Right ventricle myocardium inferior (tissue), 1 donor: ENCODE measurements around the gene B3GALT4. TPM values are rescaled to one million over a fixed set of nuclear protein-coding genes. Genes with fewer than 3 reads are reported as not detected.

Experiments
- ATAC-seq: fragments of 200-7000 bp; cut with Tn5 transposase; one replicate; pipeline ENCODE4 v1.9.1; 2020; ENCODE audit warnings: mild to moderate bottlenecking, moderate library complexity
- DNase-seq: peaks from one replicate; pipeline ENCODE4 v3.0.0; 2021; ENCODE audit errors: missing footprints
- intact Hi-C: fragments of 100-400 bp; cut with DNase I; formaldehyde crosslinking; loops from one replicate; pipeline ENCODE4 v1.11.0; 2022
- microRNA-seq: library from miRNA; unstranded; fragments of <30 nt; microRNA quantifications from one replicate; pipeline ENCODE4 v1.2.0, GENCODE V29; 2020
- total RNA-seq: library from RNA; stranded (reverse); fragmentation: NEBNext Ultra II Directional; extraction: Animal tissue kit (Norgen Biotek cat#: 25700); gene quantifications from one replicate; pipeline ENCODE4 v1.2.1, GENCODE V29; 2021
- donor health status: DM: no; HTN: yes; CAD: no; lungs with severe emphysema.

The B3GALT4 gene
- total RNA-seq, 1 donor from 2014 or later = 8.5 TPM

DNA sequence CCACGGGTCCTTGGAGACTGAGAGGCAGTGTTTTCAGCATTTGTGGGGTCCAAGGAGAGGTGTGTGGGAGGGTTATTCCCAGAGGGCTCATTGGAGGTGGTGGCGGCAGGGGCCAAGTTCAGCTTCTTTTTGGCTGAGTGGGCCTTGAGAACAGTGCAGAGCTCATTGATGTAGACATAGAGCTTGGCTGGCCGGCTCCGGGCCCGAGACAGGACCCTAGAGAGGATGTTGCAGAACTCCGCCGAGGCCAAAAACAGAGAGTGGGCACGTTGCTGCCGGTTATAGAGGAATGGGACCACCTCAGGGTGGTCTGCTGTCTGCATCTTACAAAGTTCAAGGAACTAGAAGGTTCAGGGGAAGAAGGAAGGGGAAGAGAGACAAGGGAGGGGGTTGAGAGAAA lies 44.3 kb downstream of the B3GALT4 start:
- intact Hi-C loops = no loop called here
- ATAC-seq (no peak), DNase-seq (no peak)

DNA sequence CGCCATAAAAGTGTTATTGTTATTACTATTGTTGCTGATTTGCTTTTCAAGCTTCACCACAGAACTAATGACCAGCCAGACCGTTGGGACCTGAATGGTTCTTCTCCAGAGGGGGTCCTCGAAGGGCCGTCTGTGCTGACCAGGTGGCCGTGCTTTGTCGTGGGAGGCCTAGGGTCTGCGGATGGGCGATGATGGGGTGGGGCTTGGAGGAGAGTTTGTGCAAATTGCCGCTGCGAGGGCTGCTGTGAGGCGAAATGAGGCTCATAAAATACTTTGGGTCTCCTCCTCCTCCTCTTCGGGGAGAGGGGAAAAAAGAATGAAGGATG lies 46.7 kb downstream of the B3GALT4 start:
- intact Hi-C loops = no loop called here
- ATAC-seq = no peak
- DNase-seq = no peak

DNA sequence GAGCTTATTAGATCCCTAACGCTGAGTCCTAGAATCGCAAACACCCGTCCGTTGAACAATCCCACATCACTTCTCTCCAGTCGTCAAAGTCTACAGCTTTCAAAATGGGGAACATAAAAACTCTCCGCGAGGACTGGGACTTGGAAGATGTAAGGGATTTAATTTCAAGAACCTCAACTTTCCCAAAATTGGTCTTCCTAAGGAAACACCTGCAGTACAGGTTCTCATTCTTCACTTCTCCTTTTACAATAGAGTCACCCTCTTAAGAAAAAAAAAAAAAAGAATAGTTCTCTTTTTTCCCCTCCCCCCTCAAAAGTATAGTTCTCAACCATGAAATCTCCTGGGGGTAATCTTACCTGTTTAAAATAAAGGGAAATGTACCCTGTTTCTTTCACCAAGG lies 47.2 kb downstream of the B3GALT4 start:
- intact Hi-C loops = no loop called here
- ATAC-seq (no peak), DNase-seq (no peak)

Small RNAs within 50 kb of the gene (microRNA-seq; reads per million reads assigned to microRNA genes)
- gene MIR6834 (not detected), gene MIR6873 (not detected)

Other genes starting within 250 kb of the B3GALT4 start
- gene HLA-DPA1, start 203.5 kb upstream of the B3GALT4 start, total RNA-seq = 42.8 TPM
- gene HLA-DPB1, start 201.1 kb upstream of the B3GALT4 start, total RNA-seq = 38.4 TPM
- 1.1 TPM for gene COL11A2, start 84.7 kb upstream of the B3GALT4 start, total RNA-seq
- 39.3 TPM for gene RXRB, start 76.5 kb upstream of the B3GALT4 start, total RNA-seq
- 55.4 TPM for gene SLC39A7, start 76.3 kb upstream of the B3GALT4 start, total RNA-seq
- 25.0 TPM for gene HSD17B8, start 72.5 kb upstream of the B3GALT4 start, total RNA-seq
- 27.7 TPM for gene RING1, start 68.6 kb upstream of the B3GALT4 start, total RNA-seq
- gene VPS52, start 5.2 kb upstream of the B3GALT4 start, total RNA-seq = 31.4 TPM
- gene RPS18, start 5.0 kb upstream of the B3GALT4 start, total RNA-seq = 1,075 TPM
- 15.9 TPM for gene WDR46, start 12.1 kb downstream of the B3GALT4 start, total RNA-seq
- 57.8 TPM for gene PFDN6, start 12.5 kb downstream of the B3GALT4 start, total RNA-seq
- 64.5 TPM for gene RGL2, start 21.8 kb downstream of the B3GALT4 start, total RNA-seq
- gene TAPBP, start 37.0 kb downstream of the B3GALT4 start, total RNA-seq = 82.3 TPM
- gene ZBTB22, start 40.6 kb downstream of the B3GALT4 start, total RNA-seq = 10.8 TPM
- gene DAXX, start 45.8 kb downstream of the B3GALT4 start, total RNA-seq = 22.4 TPM
- gene KIFC1, start 114.7 kb downstream of the B3GALT4 start, total RNA-seq = 1.3 TPM
- gene PHF1, start 133.9 kb downstream of the B3GALT4 start, total RNA-seq = 43.5 TPM
- gene CUTA, start 141.0 kb downstream of the B3GALT4 start, total RNA-seq = 107 TPM
- 5.2 TPM for gene SYNGAP1, start 142.9 kb downstream of the B3GALT4 start, total RNA-seq
- gene ZBTB9, start 177.5 kb downstream of the B3GALT4 start, total RNA-seq = 4.1 TPM